Activated CD8-positive, alpha-beta memory T cell treated with anti-CD3 and anti-CD28 coated beads, Interleukin-2, amount 10 ng/mL, durations not matched to agents 7 days and 5 days (primary cell): ENCODE measurements around the gene MAML3. TPM values are rescaled to one million over a fixed set of nuclear protein-coding genes. Genes with fewer than 3 reads are reported as not detected.

Experiments
- ATAC-seq: fragments of 150-1000 bp; cut with Tn5 transposase; one replicate; pipeline ENCODE4 v1.10.0; 2021; ENCODE audit warnings: moderate library complexity
- CTCF ChIA-PET: fragments of 350-600 bp; sonication (Branson Sonifier 250); formaldehyde crosslinking; loops from one replicate; lab custom pipeline; 2021; ENCODE audit warnings: antibody characterized with exemption; lab: Charles Lee
- DNase-seq: peaks from one replicate; pipeline ENCODE4 v3.0.0-alpha.2; 2020
- H3K27ac Mint-ChIP-seq: one replicate; pipeline ENCODE4 v1.8.0; 2021; ENCODE audit warnings: mild to moderate bottlenecking, mixed read lengths
- H3K27me3 Mint-ChIP-seq: one replicate; pipeline ENCODE4 v1.8.0; 2021; ENCODE audit warnings: mixed read lengths
- H3K36me3 Mint-ChIP-seq: one replicate; pipeline ENCODE4 v1.8.0; 2021; ENCODE audit warnings: mild to moderate bottlenecking, mixed read lengths
- H3K4me1 Mint-ChIP-seq: one replicate; pipeline ENCODE4 v1.8.0; 2021; ENCODE audit warnings: mixed read lengths
- H3K4me3 Mint-ChIP-seq: one replicate; pipeline ENCODE4 v1.8.0; 2021; ENCODE audit warnings: mild to moderate bottlenecking, moderate library complexity, mixed read lengths
- H3K9me3 Mint-ChIP-seq: one replicate; pipeline ENCODE4 v1.8.0; 2022; ENCODE audit warnings: low read depth, mixed read lengths
- total RNA-seq, 2 experiments: library from RNA; stranded (reverse); gene quantifications; one replicate each; pipeline ENCODE4 v1.2.3, GENCODE V29; 2021

Gene MAML3
- total RNA-seq, 2 experiments from 2014 or later: 1.8 to 4.3 TPM

DNA sequence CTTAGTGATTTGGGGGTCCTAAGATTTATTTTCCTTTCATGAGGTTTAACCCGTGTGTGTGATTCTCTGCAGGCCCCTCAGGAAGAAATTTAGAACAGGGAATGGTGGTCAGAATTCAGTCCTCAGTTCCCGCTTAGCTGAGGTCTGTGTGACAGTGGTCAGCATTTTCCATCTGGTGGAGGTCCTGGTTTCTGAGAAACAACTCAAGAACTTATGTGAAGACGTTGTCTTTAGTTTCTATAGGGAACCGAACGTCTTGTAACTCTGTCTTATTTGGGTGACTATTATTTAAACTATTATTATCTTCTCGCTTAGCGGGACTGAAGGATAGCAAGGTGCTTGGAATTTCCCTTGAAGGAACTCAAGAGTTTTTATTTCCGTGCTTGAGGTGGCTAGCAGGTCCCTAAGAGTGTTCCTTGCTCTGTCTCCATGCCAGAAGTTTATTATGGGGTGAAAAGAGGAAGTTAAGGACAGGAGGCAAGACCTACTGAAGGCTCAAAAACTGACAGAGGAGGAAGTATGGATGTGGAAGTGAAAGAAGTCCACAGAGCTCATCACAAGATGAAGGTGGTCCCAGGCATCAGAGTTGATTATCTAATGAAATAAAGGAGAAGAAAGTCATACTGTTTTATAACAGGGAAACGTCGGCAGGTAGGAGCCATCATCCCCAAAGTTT is 479.0 kb downstream of the MAML3 start:
- H3K4me1 Mint-ChIP-seq: peaks cover 8% of the 10 kb centered on the region
- CTCF ChIA-PET: interaction anchor here (2.5 kb wide), 1 partner anchor 18 kb away, joined by 8 read pairs; no protein-coding TSS in a partner anchor
- no peaks in the 10 kb centered on the region for H3K27me3 Mint-ChIP-seq
- no peaks in the 10 kb centered on the region for H3K9me3 Mint-ChIP-seq
- ATAC-seq: no peak
- no peak for DNase-seq
- peaks cover 20% of the 10 kb centered on the region for H3K36me3 Mint-ChIP-seq
- no peak overlapping the region for H3K4me3 Mint-ChIP-seq
- no peak overlapping the region for H3K27ac Mint-ChIP-seq

DNA sequence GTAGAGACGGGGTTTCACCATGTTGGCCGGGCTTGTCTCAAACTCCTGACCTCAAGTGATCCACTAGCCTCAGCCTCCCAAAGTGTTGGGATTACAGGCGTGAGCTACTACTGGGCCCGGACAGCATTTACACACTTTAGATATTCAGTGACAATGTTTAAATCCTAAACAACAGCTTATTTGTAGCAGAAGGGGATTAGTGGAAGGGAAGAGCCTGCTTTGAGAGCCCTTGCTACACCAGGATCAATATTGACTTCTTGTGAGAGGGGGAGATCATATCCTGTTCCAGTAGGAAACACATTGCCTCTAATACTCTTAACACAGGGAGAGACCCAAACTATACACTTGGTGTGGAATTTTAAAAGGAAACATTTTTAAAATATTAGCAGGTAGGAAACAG is 481.3 kb downstream of the MAML3 start:
- CTCF ChIA-PET: interaction anchor here (2.5 kb wide), 1 partner anchor 15 kb away, joined by 8 read pairs; no protein-coding TSS in a partner anchor
- peaks cover 20% of the 10 kb centered on the region for H3K4me1 Mint-ChIP-seq
- no peak overlapping the region for H3K4me3 Mint-ChIP-seq
- H3K36me3 Mint-ChIP-seq: peaks cover 6% of the 10 kb centered on the region
- ATAC-seq (no peak), DNase-seq (no peak)
- no peaks in the 10 kb centered on the region for H3K9me3 Mint-ChIP-seq
- no peaks in the 10 kb centered on the region for H3K27me3 Mint-ChIP-seq
- no peak overlapping the region for H3K27ac Mint-ChIP-seq

DNA sequence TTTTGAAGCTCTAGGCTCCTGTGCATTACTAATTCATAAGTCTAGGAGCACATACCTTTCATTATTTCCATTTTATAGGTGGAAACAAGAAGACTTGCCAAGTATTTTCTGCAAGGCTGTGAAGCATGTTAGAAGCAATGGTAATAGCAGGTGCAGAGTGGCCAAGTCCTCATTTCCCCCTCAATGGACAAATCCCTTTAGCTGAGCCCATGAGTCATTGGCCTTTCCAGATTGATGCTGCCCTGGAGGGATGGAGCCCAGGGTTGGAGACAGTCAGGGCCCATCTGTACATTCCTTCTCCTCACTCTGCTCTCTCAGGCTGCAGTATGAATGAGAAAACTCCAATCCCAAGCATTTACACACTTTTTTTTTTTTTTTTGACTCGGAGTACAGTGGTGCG is 481.8 kb downstream of the MAML3 start:
- Mint-ChIP-seq H3K4me3 (no peak overlapping the region), H3K4me1 (peaks cover 20% of the 10 kb centered on the region), H3K36me3 (peaks cover 6% of the 10 kb centered on the region), H3K27me3 (no peaks in the 10 kb centered on the region), H3K27ac (no peak overlapping the region), H3K9me3 (no peaks in the 10 kb centered on the region)
- DNase-seq (no peak), ATAC-seq (no peak)
- CTCF ChIA-PET: interaction anchor here (1.0 kb wide), 2 partner anchors 12 to 14 kb away, joined by 3 to 4 read pairs; no protein-coding TSS in a partner anchor

DNA sequence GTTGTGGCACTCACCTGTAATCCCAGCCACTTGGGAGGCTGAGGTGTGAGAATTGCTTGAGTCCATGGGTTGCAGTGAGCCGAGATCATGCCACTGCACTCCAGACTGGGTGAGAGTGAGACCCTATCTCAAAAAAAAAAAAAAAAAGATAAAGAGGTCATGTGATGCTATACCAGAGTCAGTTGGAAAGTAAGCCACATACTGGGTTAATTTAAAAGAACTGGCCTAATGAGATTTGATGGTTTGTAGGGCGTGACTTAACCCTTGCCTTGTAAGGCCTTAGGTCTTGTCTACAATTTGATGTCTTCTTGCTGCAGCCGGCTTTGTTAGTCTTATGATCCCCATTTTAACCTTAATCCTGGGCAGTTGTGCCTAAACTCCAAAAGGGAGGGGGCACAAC is 483.2 kb downstream of the MAML3 start:
- H3K9me3 Mint-ChIP-seq: no peaks in the 10 kb centered on the region
- no peak for ATAC-seq
- H3K36me3 Mint-ChIP-seq: peaks cover 6% of the 10 kb centered on the region
- no peak overlapping the region for H3K4me3 Mint-ChIP-seq
- CTCF ChIA-PET: interaction anchor here (1.0 kb wide), 1 partner anchor 14 kb away, joined by 3 read pairs; no protein-coding TSS in a partner anchor
- no peaks in the 10 kb centered on the region for H3K27me3 Mint-ChIP-seq
- no peak overlapping the region for H3K27ac Mint-ChIP-seq
- H3K4me1 Mint-ChIP-seq: peaks cover 24% of the 10 kb centered on the region
- no peak for DNase-seq

DNA sequence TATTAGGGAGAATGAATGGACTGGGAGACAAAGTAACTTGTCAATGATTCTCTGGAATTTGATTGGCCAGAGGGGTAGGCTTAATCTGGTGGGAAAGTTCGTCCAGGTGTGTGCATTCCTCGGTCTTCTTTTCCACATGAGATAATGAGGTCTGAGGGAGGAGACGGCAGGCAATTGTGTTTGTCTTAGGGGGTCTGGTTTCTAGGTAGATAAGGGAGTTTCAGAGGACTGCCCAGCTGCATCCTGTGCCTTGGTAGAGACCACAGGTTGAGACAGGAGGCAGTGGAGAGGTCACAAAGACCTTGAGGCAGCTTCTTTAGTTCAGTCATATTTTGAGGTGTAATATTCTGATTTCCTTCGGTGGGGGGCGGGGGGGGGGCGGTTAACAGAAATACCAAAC is 484.1 kb downstream of the MAML3 start:
- no peak overlapping the region for H3K27ac Mint-ChIP-seq
- H3K9me3 Mint-ChIP-seq: no peaks in the 10 kb centered on the region
- DNase-seq (no peak), ATAC-seq (no peak)
- no peaks in the 10 kb centered on the region for H3K27me3 Mint-ChIP-seq
- H3K4me1 Mint-ChIP-seq: peaks cover 27% of the 10 kb centered on the region
- CTCF ChIA-PET: no interaction called here
- peaks cover 6% of the 10 kb centered on the region for H3K36me3 Mint-ChIP-seq
- H3K4me3 Mint-ChIP-seq: no peak overlapping the region

DNA sequence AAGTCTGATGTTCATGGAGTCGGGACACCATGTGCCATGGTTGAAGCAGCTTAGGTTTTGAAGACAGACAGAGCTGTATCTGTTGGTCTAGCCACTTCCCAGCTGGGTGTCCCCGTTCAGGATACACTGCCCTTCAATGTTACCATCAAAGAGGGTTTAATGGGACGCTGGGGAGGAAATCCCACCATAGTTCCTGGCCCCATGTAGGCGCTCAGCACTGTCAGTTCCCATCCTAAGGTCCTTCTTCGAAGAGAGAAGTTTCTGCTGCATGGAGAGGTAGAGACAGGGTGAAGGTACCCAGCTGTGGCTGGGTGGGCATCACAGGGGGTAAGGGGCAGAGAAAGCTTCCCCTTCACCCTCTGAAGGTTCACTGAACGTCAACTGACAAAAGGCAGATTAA is 484.6 kb downstream of the MAML3 start:
- Mint-ChIP-seq H3K27ac (no peak overlapping the region), H3K27me3 (no peaks in the 10 kb centered on the region), H3K9me3 (no peaks in the 10 kb centered on the region), H3K4me3 (no peak overlapping the region), H3K36me3 (peaks cover 6% of the 10 kb centered on the region), H3K4me1 (peaks cover 27% of the 10 kb centered on the region)
- DNase-seq: no peak
- CTCF ChIA-PET: no interaction called here
- ATAC-seq: no peak

DNA sequence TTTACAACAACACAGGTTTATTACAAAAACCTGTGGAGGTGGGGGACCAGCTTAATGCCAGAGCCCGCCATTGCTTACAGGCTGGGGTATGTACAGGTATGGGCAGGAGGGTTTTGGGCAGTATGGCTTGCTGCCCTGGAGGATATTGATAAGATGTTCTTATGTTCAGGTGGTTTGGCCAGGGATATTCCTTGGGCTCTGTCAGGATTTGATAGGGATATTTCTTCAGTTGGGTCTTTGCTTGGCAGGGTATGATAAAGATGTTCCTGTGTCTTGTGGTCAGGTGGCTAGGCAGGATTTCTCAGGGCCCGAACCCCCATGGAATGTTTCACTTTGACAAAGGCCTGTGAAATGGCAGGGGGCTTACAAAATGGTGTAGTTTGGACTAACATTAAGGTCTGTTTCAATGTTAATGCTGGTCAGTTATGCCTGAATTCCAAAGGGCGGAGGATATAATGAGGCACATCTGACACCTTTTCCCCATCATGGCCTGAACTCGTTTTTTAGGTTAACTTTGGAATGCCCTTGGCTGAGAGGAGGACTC is 485.3 kb downstream of the MAML3 start:
- Mint-ChIP-seq H3K4me3 (no peak overlapping the region), H3K27ac (no peak overlapping the region), H3K9me3 (no peaks in the 10 kb centered on the region), H3K27me3 (no peaks in the 10 kb centered on the region), H3K4me1 (peaks cover 27% of the 10 kb centered on the region), H3K36me3 (peaks cover 6% of the 10 kb centered on the region)
- DNase-seq (no peak), ATAC-seq (no peak)
- CTCF ChIA-PET: no interaction called here

DNA sequence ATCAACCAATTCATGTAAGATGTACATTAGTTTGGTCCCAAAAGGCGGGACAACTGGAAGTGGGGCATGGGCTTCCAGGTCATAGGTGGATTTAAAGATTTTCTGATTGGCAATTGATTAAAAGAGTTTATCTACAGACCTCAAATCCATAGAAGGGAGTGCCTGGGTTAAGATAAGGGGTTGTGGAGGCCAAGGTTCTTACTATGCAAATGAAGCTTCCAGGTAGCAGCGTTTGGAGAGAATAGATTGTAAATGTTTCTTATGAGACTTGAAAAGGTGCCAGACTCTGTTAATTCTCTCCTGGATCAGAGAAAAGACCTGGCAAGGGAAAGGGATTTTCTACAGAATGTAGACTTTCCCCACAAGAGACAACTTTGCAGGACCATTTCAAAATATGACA is 485.9 kb downstream of the MAML3 start:
- DNase-seq (no peak), ATAC-seq (no peak)
- Mint-ChIP-seq H3K27me3 (no peaks in the 10 kb centered on the region), H3K9me3 (no peaks in the 10 kb centered on the region), H3K4me1 (peaks cover 27% of the 10 kb centered on the region), H3K4me3 (no peak overlapping the region), H3K27ac (no peak overlapping the region), H3K36me3 (peaks cover 6% of the 10 kb centered on the region)
- CTCF ChIA-PET: interaction anchor here (1.2 kb wide), 1 partner anchor 10 kb away, joined by 4 read pairs; no protein-coding TSS in a partner anchor

Other genes starting within 250 kb of the MAML3 start
- 10 to 100 TPM; 22.3 to 26.6 TPM for gene SCOC, start 219.5 kb upstream of the MAML3 start, total RNA-seq